ENCODE data around the gene GPX6.
"Not testable (repeated sequence)": the region's sequence is repeated elsewhere in the genome, so short reads cannot be mapped to it uniquely, and the experiment has no call there.

The GPX6 gene

GRCh38 chr6:28478518-28478917, 37.1 kb downstream of the GPX6 start:
- H3K27ac ChIP-seq, result no peak overlapping the region
- TF ChIP-seq CTCF (IDR thresholded peaks at IDR 0.05) (no peak), ZFX (IDR thresholded peaks at IDR 0.05; ENCODE audit: borderline replicate concordance) (no peak)

GRCh38 chr6:28474441-28475219, 41.0 kb downstream of the GPX6 start:
- H3K27ac ChIP-seq, result no peak overlapping the region
- no peak for TF ChIP-seq CTCF (IDR thresholded peaks at IDR 0.05)
- TF ChIP-seq ZFX (IDR thresholded peaks at IDR 0.05; ENCODE audit: borderline replicate concordance), result no peak

- not testable (repeated sequence) for H3K27ac ChIP-seq
These were observed 46.3 kb downstream of the GPX6 start for GRCh38 chr6:28469153-28469745.

GRCh38 chr6:28468056-28468455, 47.5 kb downstream of the GPX6 start:
- H3K27ac ChIP-seq, result no peak overlapping the region
- no peak for TF ChIP-seq CTCF (IDR thresholded peaks at IDR 0.05)
- no peak for TF ChIP-seq ZFX (IDR thresholded peaks at IDR 0.05; ENCODE audit: borderline replicate concordance)

- TF ChIP-seq CTCF (IDR thresholded peaks at IDR 0.05), result no peak
- TF ChIP-seq ZFX (IDR thresholded peaks at IDR 0.05; ENCODE audit: borderline replicate concordance), result no peak
- H3K27ac ChIP-seq, result no peak overlapping the region
These were observed 53.2 kb downstream of the GPX6 start for GRCh38 chr6:28462401-28462800.

- H3K27ac ChIP-seq, result peak overlapping the region; percentile 34
- TF ChIP-seq CTCF (IDR thresholded peaks at IDR 0.05) (no peak), ZFX (IDR thresholded peaks at IDR 0.05; ENCODE audit: borderline replicate concordance) (no peak)
These were observed 57.0 kb downstream of the GPX6 start for GRCh38 chr6:28458568-28458967.
